22Rv1 (cell line): ENCODE data around the gene MAX.

ENCODE experiments used
- H3K27ac ChIP-seq: fragments of 450-650 bp; 2 replicates; pipeline ENCODE4 v1.5.1; 2017
- CTCF ChIP-seq: fragments of 450-650 bp; IDR thresholded peaks from 2 replicates; pipeline ENCODE4 v1.5.1; 2017; ENCODE audit warnings: mild to moderate bottlenecking
- ZFX ChIP-seq: fragments of 450-650 bp; IDR thresholded peaks from 2 replicates; pipeline ENCODE4 v1.6.1; 2017; ENCODE audit warnings: antibody characterized with exemption, borderline replicate concordance

The MAX gene

GRCh38 chr14:65054471-65055085 is 47.7 kb downstream of the MAX start:
- TF ChIP-seq CTCF = no peak
- TF ChIP-seq ZFX = no peak

GRCh38 chr14:65053466-65053865 is 48.9 kb downstream of the MAX start:
- H3K27ac ChIP-seq = no peak overlapping the region
- TF ChIP-seq ZFX = no peak
- no peak for TF ChIP-seq CTCF

More at GRCh38 chr14:65054471-65055085, 47.7 kb downstream of the MAX start:
- no peak overlapping the region for H3K27ac ChIP-seq

GRCh38 chr14:65052832-65053231 is 49.5 kb downstream of the MAX start:
- no peak for TF ChIP-seq ZFX
- TF ChIP-seq CTCF = no peak
- H3K27ac ChIP-seq = no peak overlapping the region

- TF ChIP-seq CTCF = no peak
- no peak for TF ChIP-seq ZFX
- H3K27ac ChIP-seq = no peak overlapping the region
Measured at GRCh38 chr14:65045709-65046108, 56.6 kb downstream of the MAX start.

GRCh38 chr14:65045006-65045405 is 57.3 kb downstream of the MAX start:
- TF ChIP-seq ZFX (no peak), CTCF (no peak)
- no peak overlapping the region for H3K27ac ChIP-seq

- TF ChIP-seq CTCF (no peak), ZFX (no peak)
- no peak overlapping the region for H3K27ac ChIP-seq
Measured at GRCh38 chr14:65044596-65044959, 57.7 kb downstream of the MAX start.

- TF ChIP-seq ZFX = no peak
- no peak for TF ChIP-seq CTCF
- no peak overlapping the region for H3K27ac ChIP-seq
Measured at GRCh38 chr14:65043893-65044595, 58.3 kb downstream of the MAX start.
